Endothelial cell of umbilical vein (primary cell): Measurements from ENCODE around the gene PARN. TPM values are rescaled to one million over a fixed set of nuclear protein-coding genes. Genes with fewer than 3 reads are reported as not detected.

ENCODE experiments used
- BruUV-seq: library from RNA; stranded (reverse); fragments of 400-500 nt; replicated peaks from 2 replicates; lab custom pipeline; 2021; lab: Mats Ljungman, UMichigan
- CTCF ChIA-PET: fragments of 300-600, 350-600 bp; sonication (Branson Sonifier 250); formaldehyde crosslinking; loops from one replicate; lab custom pipeline; 2021; ENCODE audit warnings: antibody characterized with exemption, inconsistent platforms; lab: Charles Lee
- POLR2A ChIA-PET: fragments of 300-600, 350-600 bp; sonication (Branson Sonifier 250); formaldehyde crosslinking; loops from one replicate; lab custom pipeline; 2021; ENCODE audit warnings: antibody characterized with exemption, inconsistent platforms; lab: Charles Lee
- DNase-seq: peaks from one replicate; pipeline ENCODE4 v3.0.0-alpha.2; 2011; ENCODE audit warnings: low read depth, low spot score
- FAIRE-seq: peaks from 2 replicates; lab custom pipeline; 2011; peaks lifted over from hg19 to GRCh38; lab: Jason Lieb, UNC
- H2AFZ ChIP-seq: 2 replicates; pipeline ENCODE4 v1.6.0; 2012; ENCODE audit warnings: low read depth, low read length, control low read depth, inconsistent platforms
- H3K27ac ChIP-seq: 2 replicates; pipeline ENCODE4 v1.5.1; 2011; ENCODE audit warnings: low read depth, mild to moderate bottlenecking, control low read depth, low read length, moderate library complexity; ENCODE audit not compliant: insufficient read depth
- H3K27me3 ChIP-seq, 2 experiments: 2 replicates each; pipeline versions ENCODE4 v1.6.0 to v1.6.1; 2011; ENCODE audit warnings: low read length in 2 of 2, mixed read lengths in 1 of 2; ENCODE audit not compliant: control insufficient read depth in 2 of 2, insufficient read depth in 2 of 2
- H3K36me3 ChIP-seq, 2 experiments: 2 replicates in 1 of 2; 3 replicates in 1 of 2; pipeline ENCODE4 v1.5.1; 2011; ENCODE audit warnings: low read length in 2 of 2, mild to moderate bottlenecking in 1 of 2, moderate library complexity in 1 of 2; ENCODE audit not compliant: control insufficient read depth in 2 of 2, insufficient read depth in 2 of 2; ENCODE audit errors: extremely low read depth in 1 of 2
- H3K4me1 ChIP-seq: 3 replicates; pipeline ENCODE4 v1.5.1; 2011; ENCODE audit warnings: mild to moderate bottlenecking, low read length; ENCODE audit not compliant: control insufficient read depth, insufficient read depth; ENCODE audit errors: extremely low read depth
- H3K4me2 ChIP-seq: 2 replicates; pipeline ENCODE4 v1.6.1; 2011; ENCODE audit warnings: low read length, control low read depth, mixed read lengths; ENCODE audit not compliant: insufficient read depth
- H3K4me3 ChIP-seq, 3 experiments: fragments of 200-600 bp in 1 of 3; sonication (generic), shearing (Covaris generic) in 1 of 3; replicated peaks in 1 of 3; 2 replicates each; pipeline ENCODE4 v1.5.1; 2011 to 2016; ENCODE audit warnings: control low read depth in 3 of 3, low read length in 3 of 3, mild to moderate bottlenecking in 2 of 3, inconsistent platforms in 1 of 3, low read depth in 1 of 3, moderate library complexity in 1 of 3; ENCODE audit not compliant: insufficient read depth in 1 of 3
- H3K79me2 ChIP-seq: 2 replicates; pipeline ENCODE4 v1.6.0; 2012; ENCODE audit warnings: low read length, inconsistent platforms; ENCODE audit not compliant: control insufficient read depth, insufficient read depth
- H3K9ac ChIP-seq: replicated peaks from 2 replicates; pipeline ENCODE3; 2011; ENCODE audit warnings: low read length, control low read depth; ENCODE audit not compliant: insufficient read depth; ENCODE audit errors: extremely low read depth
- H3K9me1 ChIP-seq: replicated peaks from 3 replicates; pipeline ENCODE4 v1.6.0; 2011; ENCODE audit warnings: mild to moderate bottlenecking, low read length; ENCODE audit not compliant: control insufficient read depth, insufficient read depth; ENCODE audit errors: extremely low read depth
- H3K9me3 ChIP-seq: replicated peaks from 2 replicates; pipeline ENCODE4 v1.5.1; 2012; ENCODE audit warnings: low read length, inconsistent platforms; ENCODE audit not compliant: control insufficient read depth, insufficient read depth
- H4K20me1 ChIP-seq: replicated peaks from 2 replicates; pipeline ENCODE3; 2011; ENCODE audit warnings: mild to moderate bottlenecking, low read length; ENCODE audit not compliant: control insufficient read depth, insufficient read depth; ENCODE audit errors: extremely low read depth
- EZH2 ChIP-seq: IDR thresholded peaks from 2 replicates; pipeline ENCODE4 v1.6.1; 2012; ENCODE audit warnings: borderline replicate concordance, low read depth, mild to moderate bottlenecking, moderate library complexity, low read length, inconsistent platforms; ENCODE audit not compliant: severe bottlenecking
- FOS ChIP-seq: IDR thresholded peaks from 2 replicates; pipeline ENCODE4 v1.6.1; 2011; ENCODE audit warnings: mild to moderate bottlenecking, low read length, moderate library complexity, borderline replicate concordance; ENCODE audit not compliant: insufficient read depth
- GATA2 ChIP-seq: IDR thresholded peaks from 2 replicates; pipeline ENCODE4 v1.7.0; 2011; ENCODE audit warnings: low read depth, mild to moderate bottlenecking, moderate library complexity, mixed read lengths, low read length; ENCODE audit not compliant: insufficient read length, insufficient read depth
- JUN ChIP-seq: IDR thresholded peaks from 2 replicates; pipeline ENCODE4 v1.6.1; 2011; ENCODE audit warnings: borderline replicate concordance, low read depth; ENCODE audit not compliant: insufficient read length, insufficient read depth
- MYC ChIP-seq: IDR thresholded peaks from one replicate; pipeline ENCODE4 v1.6.1; 2011; ENCODE audit warnings: mild to moderate bottlenecking, low read depth, low read length
- POLR2A ChIP-seq: IDR thresholded peaks from 2 replicates; pipeline ENCODE4 v1.6.1; 2012; ENCODE audit warnings: low read depth, mild to moderate bottlenecking, control low read depth, low read length
- POLR2AphosphoS5 ChIP-seq: IDR thresholded peaks from 2 replicates; pipeline ENCODE4 v1.6.1; 2012; ENCODE audit warnings: low read depth, mild to moderate bottlenecking, control low read depth, low read length, moderate library complexity; ENCODE audit not compliant: insufficient read depth
- dilution Hi-C: fragments of 300-500 bp; cut with MboI; formaldehyde crosslinking; loops from one replicate; pipeline ENCODE4 v1.15.0; 2019; ENCODE audit warnings: low sequenced_read_pairs; ENCODE audit not compliant: extremely low pct_ligation_motif_present
- intact Hi-C: fragments of 100-400 bp; cut with micrococcal nuclease; formaldehyde crosslinking; loops from one replicate; pipeline ENCODE4 v1.10.0; 2022
- polyA plus RNA-seq, 4 experiments: library from polyadenylated mRNA; depleted of rRNA in 3 of 4; stranded (reverse) in 3 of 4; unstranded in 1 of 4; fragments of >200 nt; gene quantifications; 2 replicates each; pipeline versions ENCODE4 v1.2.1 to v1.2.3, GENCODE V29; 2011 to 2012; ENCODE audit warnings: missing spikeins in 1 of 4
- total RNA-seq: library from RNA; stranded (reverse); gene quantifications from 2 replicates; pipeline ENCODE4 v1.2.3, GENCODE V29; 2021
- TF ChIP-seq, protein P1 (sequence below): IDR thresholded peaks from 2 replicates; pipeline ENCODE4 v1.6.1; 2011; ENCODE audit not compliant: insufficient read depth, insufficient read length
- TF ChIP-seq, protein P2 (sequence below), 2 donors: IDR thresholded peaks; 1 replicate in 1 of 2; 2 replicates in 1 of 2; pipeline ENCODE4 v1.5.1; 2011; ENCODE audit warnings: low read length in 2 of 2, mild to moderate bottlenecking in 2 of 2, moderate library complexity in 2 of 2, control low read depth in 1 of 2, inconsistent platforms in 1 of 2, low read depth in 1 of 2; ENCODE audit not compliant: insufficient read depth in 1 of 2; ENCODE audit errors: extremely low read depth in 1 of 2

Gene PARN
- total and polyA plus RNA-seq, 2 donors (not counting 3 experiments of a cell fraction or from before 2014, with no cell fraction given) = 16.9 to 24.6 TPM

DNA sequence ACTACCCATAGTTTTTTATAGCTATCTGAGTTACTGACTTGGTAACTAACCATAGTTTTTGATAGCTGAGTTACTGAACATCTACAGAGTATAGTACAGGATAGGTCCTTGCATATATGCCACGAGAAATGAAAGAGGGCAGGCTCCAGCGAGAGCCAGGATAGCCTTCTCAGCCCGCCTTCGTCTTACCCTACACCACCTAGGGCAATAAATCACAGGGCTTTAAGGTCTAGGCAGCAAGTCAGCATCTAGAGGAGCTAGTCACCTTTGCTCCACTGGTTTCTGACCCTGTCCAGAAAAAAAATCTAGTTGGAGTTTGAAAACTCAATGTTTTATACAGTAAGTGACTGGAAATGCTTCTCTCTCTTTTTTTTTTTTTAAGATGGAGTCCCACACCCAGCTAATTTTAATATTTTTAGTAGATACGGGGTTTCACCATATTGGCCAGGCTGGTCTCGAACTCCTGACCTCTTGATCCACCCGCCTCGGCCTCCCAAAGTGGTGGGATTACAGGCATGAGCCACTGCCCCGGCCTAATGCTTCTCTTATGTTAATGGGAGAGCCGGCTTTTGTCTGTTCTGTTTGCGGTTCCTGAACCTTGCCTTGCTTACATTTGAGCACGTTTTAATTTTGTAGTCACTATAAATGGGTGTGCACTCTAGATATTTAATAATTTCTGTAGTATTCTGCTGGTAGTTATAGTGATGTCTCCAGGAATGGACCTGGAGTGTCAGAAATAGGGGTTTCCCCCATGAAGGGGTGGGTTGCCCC is 5.5 kb upstream of the PARN start:
- H3K4me1 ChIP-seq = peaks cover 15% of the 10 kb centered on the region
- no peak overlapping the region for H3K9ac ChIP-seq
- no peak overlapping the region for H3K27ac ChIP-seq
- FAIRE-seq (no peak), DNase-seq (no peak)
- no peak overlapping the region for H3K4me3 ChIP-seq
- H3K36me3 ChIP-seq = peaks cover 2 to 5% of the 10 kb centered on the region in 2 experiments
- H3K9me3 ChIP-seq = no peaks in the 10 kb centered on the region
- peaks cover 13% of the 10 kb centered on the region for H4K20me1 ChIP-seq
- dilution Hi-C loops = no loop called here
- BruUV-seq = no TSS peak
- H3K4me2 ChIP-seq = no peak overlapping the region
- ChIA-PET POLR2A (no interaction called here), CTCF (no interaction called here)
- peaks cover 79% of the 10 kb centered on the region for H3K79me2 ChIP-seq
- no peaks in the 10 kb centered on the region for H3K9me1 ChIP-seq
- TF ChIP-seq, protein P1, sequence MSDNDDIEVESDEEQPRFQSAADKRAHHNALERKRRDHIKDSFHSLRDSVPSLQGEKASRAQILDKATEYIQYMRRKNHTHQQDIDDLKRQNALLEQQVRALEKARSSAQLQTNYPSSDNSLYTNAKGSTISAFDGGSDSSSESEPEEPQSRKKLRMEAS = no peak
- TF ChIP-seq POLR2A = no peak
- no peaks in the 10 kb centered on the region for H3K27me3 ChIP-seq
- intact Hi-C loops = no loop called here
- H2AFZ ChIP-seq = no peak overlapping the region

- peak overlapping the region in 2 of 3 experiments; percentile 3 to 92 for H3K4me3 ChIP-seq
- dilution Hi-C loops = no loop called here
- H4K20me1 ChIP-seq = peaks cover 13% of the 10 kb centered on the region
- H3K27ac ChIP-seq = peak overlapping the region; percentile 30
- peaks cover 71% of the 10 kb centered on the region for H3K79me2 ChIP-seq
- H2AFZ ChIP-seq = no peak overlapping the region
- H3K4me2 ChIP-seq = peak overlapping the region; percentile 95
- DNase-seq = no peak
- CTCF ChIA-PET = interaction anchor here (1.7 to 2.1 kb wide), 2 partner anchors 10 to 711 kb away, joined by 6 to 10 read pairs; no protein-coding TSS in a partner anchor
- BruUV-seq = no TSS peak
- TF ChIP-seq, protein P1 = no peak
- no peak for TF ChIP-seq GATA2
- no peak for TF ChIP-seq MYC
- TF ChIP-seq FOS = no peak
- TF ChIP-seq, protein P2, sequence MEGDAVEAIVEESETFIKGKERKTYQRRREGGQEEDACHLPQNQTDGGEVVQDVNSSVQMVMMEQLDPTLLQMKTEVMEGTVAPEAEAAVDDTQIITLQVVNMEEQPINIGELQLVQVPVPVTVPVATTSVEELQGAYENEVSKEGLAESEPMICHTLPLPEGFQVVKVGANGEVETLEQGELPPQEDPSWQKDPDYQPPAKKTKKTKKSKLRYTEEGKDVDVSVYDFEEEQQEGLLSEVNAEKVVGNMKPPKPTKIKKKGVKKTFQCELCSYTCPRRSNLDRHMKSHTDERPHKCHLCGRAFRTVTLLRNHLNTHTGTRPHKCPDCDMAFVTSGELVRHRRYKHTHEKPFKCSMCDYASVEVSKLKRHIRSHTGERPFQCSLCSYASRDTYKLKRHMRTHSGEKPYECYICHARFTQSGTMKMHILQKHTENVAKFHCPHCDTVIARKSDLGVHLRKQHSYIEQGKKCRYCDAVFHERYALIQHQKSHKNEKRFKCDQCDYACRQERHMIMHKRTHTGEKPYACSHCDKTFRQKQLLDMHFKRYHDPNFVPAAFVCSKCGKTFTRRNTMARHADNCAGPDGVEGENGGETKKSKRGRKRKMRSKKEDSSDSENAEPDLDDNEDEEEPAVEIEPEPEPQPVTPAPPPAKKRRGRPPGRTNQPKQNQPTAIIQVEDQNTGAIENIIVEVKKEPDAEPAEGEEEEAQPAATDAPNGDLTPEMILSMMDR (IDR thresholded peaks at IDR 0.05; ENCODE audit: extremely low read depth in 1 of 2, insufficient read depth in 1 of 2, low read depth in 1 of 2, low read length in 2 of 2) = no peak
- TF ChIP-seq JUN = no peak
- no peak for TF ChIP-seq EZH2
- TF ChIP-seq POLR2A = no peak
- no peak for TF ChIP-seq POLR2AphosphoS5
- peaks cover 0 to 5% of the 10 kb centered on the region in 2 experiments for H3K36me3 ChIP-seq
- no peaks in the 10 kb centered on the region for H3K9me3 ChIP-seq
- H3K4me1 ChIP-seq = peaks cover 19% of the 10 kb centered on the region
- H3K9me1 ChIP-seq = no peaks in the 10 kb centered on the region
- H3K27me3 ChIP-seq = no peaks in the 10 kb centered on the region
- FAIRE-seq = no peak
- no peak overlapping the region for H3K9ac ChIP-seq
- POLR2A ChIA-PET = interaction anchor here (0.6 kb wide), 1 partner anchor 63 kb away, joined by 4 read pairs; no protein-coding TSS in a partner anchor
- intact Hi-C loops = loop anchor here (5.0 kb wide), 2 partner anchors 347 to 577 kb away; no protein-coding TSS in a partner anchor
Measured at GRCh38 chr16:14634389-14634725, 4.3 kb upstream of the PARN start.
